ENCODE data around the gene TMEM108. TPM values are rescaled to one million over a fixed set of nuclear protein-coding genes. Genes with fewer than 3 reads are reported as not detected.
A peak's percentile ranks its signal among the peaks of the same experiment; 100 is the strongest.

Gene TMEM108
- total RNA-seq, 2 donors from 2014 or later = not detected

DNA sequence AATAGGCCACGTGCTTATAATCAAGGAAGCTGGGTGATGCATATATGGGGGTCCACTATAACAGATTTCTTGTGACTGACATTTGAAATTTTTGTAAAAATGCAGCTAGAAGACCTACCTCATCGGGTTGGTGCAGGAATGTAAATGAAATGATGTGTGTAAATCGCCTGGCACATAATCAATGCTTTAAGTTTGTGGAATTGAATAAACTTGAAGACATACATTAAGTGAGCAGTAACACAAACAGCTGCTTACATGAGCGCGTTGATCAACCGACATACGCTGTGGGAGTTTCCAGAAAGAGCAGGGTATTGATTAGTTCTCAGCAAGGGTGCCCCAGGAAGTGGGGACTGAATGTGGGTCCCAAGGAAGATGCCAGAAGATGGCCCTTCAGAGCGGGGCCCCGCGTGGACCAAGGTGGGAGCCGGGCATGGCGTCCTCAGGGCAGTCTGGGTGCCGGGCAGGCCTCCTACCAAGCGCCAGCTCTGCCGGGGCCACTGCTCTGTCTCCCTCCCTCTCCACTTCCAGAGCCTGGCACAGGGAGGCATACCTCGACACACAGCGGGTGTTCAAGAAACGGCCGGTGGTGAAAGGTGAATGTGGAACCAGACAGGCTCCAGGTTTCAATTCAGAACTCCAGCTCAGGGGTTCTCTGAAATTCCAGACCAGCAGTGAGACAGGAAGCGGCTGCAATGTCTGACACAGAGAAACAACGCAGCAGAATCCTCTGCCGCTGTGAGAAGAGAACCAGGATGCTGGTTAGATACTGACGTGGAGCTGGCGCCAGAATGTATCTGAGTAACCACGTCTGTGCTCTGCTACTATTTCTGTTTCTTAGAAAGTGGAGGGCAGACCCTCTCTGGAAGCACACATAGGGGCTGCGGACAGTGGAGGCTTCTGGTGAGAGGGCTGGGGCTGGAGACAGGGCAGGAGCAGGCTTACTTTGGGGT is 374.3 kb downstream of the TMEM108 start:
- Mint-ChIP-seq H3K9me3 (no peaks in the 10 kb centered on the region), H3K36me3 (no peaks in the 10 kb centered on the region), H3K27ac (no peak overlapping the region)
- DNase-seq (ENCODE audit: low spot score in 2 of 2) (no peak), ATAC-seq (peak in 1 of 2 donors; percentile 33)

- DNase-seq (ENCODE audit: low spot score in 2 of 2) = no peak
- no peak overlapping the region for H3K27ac Mint-ChIP-seq
- no peaks in the 10 kb centered on the region for H3K36me3 Mint-ChIP-seq
- peak in 1 of 2 donors; percentile 60 for ATAC-seq
- H3K9me3 Mint-ChIP-seq = no peaks in the 10 kb centered on the region
Observed at GRCh38 chr3:133413161-133414020, 375.2 kb downstream of the TMEM108 start.

DNA sequence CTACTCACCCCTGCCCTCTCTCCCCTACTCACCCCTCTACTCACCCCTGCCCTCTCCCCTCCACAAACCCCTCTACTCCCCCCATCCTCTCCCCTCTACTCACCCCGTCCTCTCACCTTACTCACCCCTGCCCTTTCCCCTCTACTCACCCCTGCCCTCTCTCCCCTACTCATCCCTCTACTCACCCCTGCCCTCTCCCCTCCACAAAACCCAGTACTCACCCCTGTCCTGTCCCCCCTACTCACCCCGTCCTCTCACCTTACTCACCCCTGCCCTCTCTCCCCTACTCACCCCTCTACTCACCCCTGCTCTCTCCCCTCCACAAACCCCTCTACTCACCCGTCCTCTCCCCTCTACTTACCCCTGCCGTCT is 375.8 kb downstream of the TMEM108 start:
- H3K9me3 Mint-ChIP-seq = no peaks in the 10 kb centered on the region
- H3K36me3 Mint-ChIP-seq = no peaks in the 10 kb centered on the region
- H3K27ac Mint-ChIP-seq = no peak overlapping the region
- DNase-seq (ENCODE audit: low spot score in 2 of 2) (no peak), ATAC-seq (no peak)

DNA sequence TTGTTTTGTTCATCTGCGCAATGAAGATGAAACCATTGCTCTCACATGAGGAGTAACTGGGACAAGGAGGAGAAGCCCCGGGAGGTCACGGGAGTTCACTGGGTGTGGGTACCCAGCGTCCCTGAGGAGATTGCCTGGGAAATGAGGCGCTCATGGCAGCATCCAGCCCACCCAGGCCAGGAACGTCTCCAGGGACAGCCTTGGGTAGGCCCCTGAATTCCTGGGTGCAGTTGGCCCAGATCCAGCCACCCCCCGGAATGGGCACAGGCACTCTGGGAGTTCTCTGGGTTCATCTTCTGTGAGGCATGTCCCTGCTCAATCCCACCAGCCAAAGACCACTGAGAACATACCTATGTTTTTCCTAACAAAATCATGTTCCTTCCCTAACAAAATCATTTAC is 380.2 kb downstream of the TMEM108 start:
- no peak for DNase-seq (ENCODE audit: low spot score in 2 of 2)
- Mint-ChIP-seq H3K27ac (no peak overlapping the region), H3K9me3 (no peaks in the 10 kb centered on the region), H3K36me3 (no peaks in the 10 kb centered on the region)
- no peak for ATAC-seq

DNA sequence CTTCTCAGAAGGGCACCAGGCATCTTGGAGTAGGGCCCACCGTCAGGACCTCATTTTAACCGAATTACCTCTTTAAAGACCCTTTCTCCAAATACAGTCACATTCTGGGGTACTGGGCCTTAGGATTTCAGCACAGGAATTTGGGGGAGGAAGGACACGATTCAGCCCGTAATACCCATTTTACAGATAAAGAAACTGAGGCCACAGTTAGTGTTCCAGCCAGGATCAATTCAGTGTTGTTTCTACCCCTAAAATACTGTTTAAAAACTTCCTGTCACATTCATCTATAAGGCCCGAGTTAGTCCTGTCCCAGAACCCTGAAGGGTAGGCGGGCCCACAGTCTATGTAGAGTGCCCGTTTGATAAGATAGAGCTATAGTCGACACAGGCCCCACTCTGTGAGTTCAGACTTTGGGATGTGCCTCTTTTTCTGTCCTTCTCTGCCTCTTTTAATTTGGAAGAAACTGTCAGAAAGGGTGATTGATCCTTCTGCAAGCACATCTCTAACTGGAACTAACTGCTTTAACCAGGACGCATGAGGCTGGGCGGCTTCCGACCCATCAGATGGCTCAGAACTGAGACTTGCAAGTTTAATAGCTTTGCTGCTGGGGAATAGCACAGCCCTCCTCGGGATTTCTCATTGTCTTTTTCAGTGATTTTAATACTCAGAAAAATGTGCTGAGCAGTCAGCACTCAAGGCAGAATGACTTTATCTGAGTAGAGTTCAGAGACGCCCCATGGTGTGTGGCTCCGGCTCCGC is 381.1 kb downstream of the TMEM108 start:
- Mint-ChIP-seq H3K27ac (no peak overlapping the region), H3K36me3 (no peaks in the 10 kb centered on the region)

DNA sequence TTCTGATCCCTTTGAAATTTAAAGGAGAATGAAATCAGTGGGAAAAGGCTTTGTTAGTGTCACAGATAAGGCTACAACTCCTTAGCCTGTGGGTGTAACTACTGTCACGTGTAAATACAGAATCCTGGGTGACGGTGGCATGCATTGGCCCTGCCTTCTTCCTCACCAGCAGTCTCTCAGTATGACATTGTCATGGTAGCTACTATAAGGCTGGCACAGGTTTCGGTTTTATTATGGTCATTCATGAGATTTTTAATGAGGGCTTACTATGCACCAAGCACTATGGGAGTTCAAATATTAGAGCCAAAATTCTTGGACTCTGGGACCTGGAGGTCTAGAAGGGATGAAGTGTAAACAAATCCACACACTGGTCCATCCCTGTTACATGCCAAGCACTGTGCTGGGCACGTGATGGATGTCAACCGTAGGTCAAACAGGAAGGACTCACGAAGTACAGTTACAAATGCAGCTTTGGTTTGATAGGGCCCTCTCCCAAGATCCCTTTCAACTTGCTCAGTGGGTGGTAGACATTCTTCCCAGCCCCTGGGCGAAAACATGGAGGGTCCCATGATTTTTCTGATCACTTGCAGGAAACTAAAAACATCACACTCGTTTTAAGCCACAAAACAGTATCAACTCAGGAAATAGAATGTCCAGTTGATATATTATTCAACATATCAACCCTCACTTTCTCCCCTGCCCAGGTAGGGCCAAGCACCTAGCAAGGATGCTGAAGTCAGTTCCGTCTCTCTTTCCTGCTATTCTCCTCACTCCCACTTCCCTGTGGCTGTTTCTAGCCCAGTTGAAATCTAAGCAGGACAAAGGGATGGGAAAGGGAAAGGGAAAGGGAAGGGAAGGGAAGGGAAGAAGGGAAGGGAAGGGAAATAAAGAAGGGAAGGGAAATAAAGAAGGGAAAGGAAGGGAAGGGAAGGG is 387.0 kb downstream of the TMEM108 start:
- Mint-ChIP-seq H3K27ac (no peak overlapping the region), H3K36me3 (no peaks in the 10 kb centered on the region), H3K9me3 (no peaks in the 10 kb centered on the region)
- no peak for DNase-seq (ENCODE audit: low spot score in 2 of 2)
- ATAC-seq = no peak

More for the DNA sequence above, 381.1 kb downstream of the TMEM108 start:
- H3K9me3 Mint-ChIP-seq = no peaks in the 10 kb centered on the region
- DNase-seq (ENCODE audit: low spot score in 2 of 2) (no peak), ATAC-seq (no peak)

- ATAC-seq (no peak), DNase-seq (ENCODE audit: low spot score in 2 of 2) (no peak)
- no peak overlapping the region for H3K27ac Mint-ChIP-seq
- H3K36me3 Mint-ChIP-seq = no peaks in the 10 kb centered on the region
- no peaks in the 10 kb centered on the region for H3K9me3 Mint-ChIP-seq
Observed at GRCh38 chr3:133425898-133426297, 387.7 kb downstream of the TMEM108 start.

DNA sequence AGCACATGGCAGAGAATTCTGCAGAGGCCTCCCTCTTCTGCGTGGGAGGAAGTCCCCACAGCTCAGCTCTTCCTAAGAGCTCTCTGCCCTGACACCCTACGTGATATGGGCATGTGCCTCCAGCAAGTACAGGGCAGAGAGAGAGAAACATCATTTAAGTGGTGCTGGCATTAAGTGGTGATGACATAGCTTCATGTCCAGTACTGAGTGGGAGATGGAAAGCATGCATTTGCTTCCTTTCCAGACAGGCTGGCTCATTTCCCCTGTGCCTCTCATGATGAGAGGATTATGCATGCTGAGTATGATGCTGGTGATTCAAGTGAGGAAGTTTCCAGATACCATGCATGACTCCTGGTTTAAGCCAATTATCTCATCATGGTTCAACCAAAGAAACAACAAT is 388.5 kb downstream of the TMEM108 start:
- Mint-ChIP-seq H3K9me3 (no peaks in the 10 kb centered on the region), H3K36me3 (no peaks in the 10 kb centered on the region), H3K27ac (no peak overlapping the region)
- DNase-seq (ENCODE audit: low spot score in 2 of 2) (no peak), ATAC-seq (peak; percentile 41 to 52)

DNA sequence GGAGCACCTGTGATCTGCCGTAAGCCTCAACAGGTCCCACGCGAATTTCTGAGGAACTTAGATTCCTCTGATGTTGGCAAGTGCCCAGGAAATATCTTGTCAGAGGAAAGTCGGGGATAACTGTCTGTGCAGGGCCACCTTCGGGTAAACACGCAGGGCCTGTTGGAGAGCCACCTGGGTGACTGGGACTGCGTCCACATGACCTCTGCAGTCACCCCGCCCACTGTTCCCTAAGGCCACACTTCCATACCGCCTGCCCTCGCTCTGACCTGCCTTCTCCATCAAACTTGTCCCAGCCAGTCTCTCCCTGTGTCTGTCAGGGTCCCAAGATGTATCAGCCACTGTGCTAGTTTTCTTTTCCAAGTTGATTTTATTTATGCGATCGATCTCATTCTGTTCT is 390.4 kb downstream of the TMEM108 start:
- ATAC-seq (no peak), DNase-seq (ENCODE audit: low spot score in 2 of 2) (no peak)
- no peaks in the 10 kb centered on the region for H3K36me3 Mint-ChIP-seq
- no peak overlapping the region for H3K27ac Mint-ChIP-seq
- H3K9me3 Mint-ChIP-seq = no peaks in the 10 kb centered on the region

GRCh38 chr3:133429063-133429462 is 390.9 kb downstream of the TMEM108 start:
- no peaks in the 10 kb centered on the region for H3K36me3 Mint-ChIP-seq
- H3K27ac Mint-ChIP-seq = no peak overlapping the region
- no peaks in the 10 kb centered on the region for H3K9me3 Mint-ChIP-seq
- ATAC-seq (no peak), DNase-seq (ENCODE audit: low spot score in 2 of 2) (no peak)

DNA sequence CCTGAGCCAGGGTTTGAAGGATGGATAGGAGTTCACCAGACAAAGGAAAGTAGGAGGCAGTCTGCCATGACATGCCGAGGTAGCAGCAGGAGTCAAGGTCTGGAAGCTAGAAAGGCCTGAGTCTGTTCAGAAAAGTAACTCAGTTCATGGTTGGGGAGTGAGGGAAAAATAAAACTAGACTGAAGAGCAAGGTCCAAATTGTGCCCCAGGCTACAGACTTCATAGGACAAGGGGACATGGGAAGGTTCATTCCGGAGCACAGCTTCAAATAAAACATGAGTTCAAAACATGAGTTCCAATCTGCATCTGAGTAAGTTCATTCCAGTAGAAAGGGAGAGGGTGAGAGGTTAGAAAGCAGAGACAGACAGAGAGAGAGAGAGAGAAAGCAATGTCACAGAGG is 401.4 kb downstream of the TMEM108 start:
- peaks cover 8 to 14% of the 10 kb centered on the region in 2 donors for H3K9me3 Mint-ChIP-seq

GRCh38 chr3:133440652-133441051 is 402.5 kb downstream of the TMEM108 start:
- H3K27ac Mint-ChIP-seq = no peak overlapping the region
- DNase-seq (ENCODE audit: low spot score in 2 of 2) (no peak), ATAC-seq (no peak)
- H3K9me3 Mint-ChIP-seq = peaks cover 8 to 14% of the 10 kb centered on the region in 2 donors
- peaks cover 8 to 10% of the 10 kb centered on the region in 2 donors for H3K36me3 Mint-ChIP-seq

More for the DNA sequence above, 401.4 kb downstream of the TMEM108 start:
- ATAC-seq = no peak
- DNase-seq (ENCODE audit: low spot score in 2 of 2) = no peak
- H3K27ac Mint-ChIP-seq = peak overlapping the region in 1 of 2 donors; percentile 78
- peaks cover 8 to 10% of the 10 kb centered on the region in 2 donors for H3K36me3 Mint-ChIP-seq

GRCh38 chr3:133441867-133442270 is 403.7 kb downstream of the TMEM108 start:
- DNase-seq (ENCODE audit: low spot score in 2 of 2) (no peak), ATAC-seq (peak; percentile 69 to 77)
- Mint-ChIP-seq H3K27ac (peak overlapping the region; percentile 50 to 95), H3K36me3 (peaks cover 8 to 10% of the 10 kb centered on the region in 2 donors), H3K9me3 (peaks cover 8 to 14% of the 10 kb centered on the region in 2 donors)

DNA sequence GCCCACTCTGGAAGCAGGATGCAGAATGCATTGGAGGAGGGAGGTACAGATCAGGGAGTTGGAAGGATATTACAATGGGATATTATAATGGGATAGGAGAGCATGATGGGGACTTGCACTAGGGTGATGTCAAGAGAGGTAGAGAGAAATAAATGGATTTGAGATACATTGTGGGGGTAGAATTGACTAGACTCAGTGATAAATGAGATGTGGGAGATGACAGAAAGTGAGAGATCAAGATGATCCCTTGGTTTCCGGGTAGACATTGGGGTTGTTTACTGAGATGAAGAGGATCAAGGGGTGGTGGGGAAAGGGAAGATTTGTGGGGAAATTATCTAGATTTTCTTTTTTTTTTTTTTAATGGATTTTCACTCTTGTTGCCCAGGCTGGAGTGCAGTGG is 404.3 kb downstream of the TMEM108 start:
- Mint-ChIP-seq H3K36me3 (peaks cover 8 to 10% of the 10 kb centered on the region in 2 donors), H3K9me3 (peaks cover 8 to 14% of the 10 kb centered on the region in 2 donors), H3K27ac (peak overlapping the region; percentile 50 to 95)
- ATAC-seq (peak; percentile 66 to 79), DNase-seq (ENCODE audit: low spot score in 2 of 2) (no peak)

GRCh38 chr3:133443649-133444422 is 405.6 kb downstream of the TMEM108 start:
- ATAC-seq = peak in 1 of 2 donors; percentile 19
- Mint-ChIP-seq H3K36me3 (peaks cover 8 to 10% of the 10 kb centered on the region in 2 donors), H3K9me3 (peaks cover 8 to 14% of the 10 kb centered on the region in 2 donors), H3K27ac (peak overlapping the region in 1 of 2 donors; percentile 81)
- DNase-seq (ENCODE audit: low spot score in 2 of 2) = no peak

Data from activated naive CD4-positive, alpha-beta T cell treated with anti-CD3 and anti-CD28 coated beads, Interleukin-2, amount 50 U/mL, for 72 hours (primary cell).